Upper lobe of left lung (tissue), 6 donors: Measurements from ENCODE around the gene SPDYE3. TPM values are rescaled to one million over a fixed set of nuclear protein-coding genes. Genes with fewer than 3 reads are reported as not detected.
"Not testable (repeated sequence)": the region's sequence is repeated elsewhere in the genome, so short reads cannot be mapped to it uniquely, and the experiment has no call there.

Experiments used
- ATAC-seq, 2 donors: fragments of 200-7000 bp; cut with Tn5 transposase; one replicate each; pipeline ENCODE4 v1.9.1; 2022; ENCODE audit warnings: mild to moderate bottlenecking in 2 of 2, moderate library complexity in 2 of 2; ENCODE audit not compliant: low FRiP score in 2 of 2
- DNase-seq, 2 donors: peaks; one replicate each; pipeline ENCODE4 v3.0.0-alpha.2; 2019 to 2020
- H3K27ac ChIP-seq, 4 donors: fragments of 200-600 bp; sonication (generic); one replicate each; pipeline ENCODE4 v1.5.1; 2016 to 2019
- H3K27me3 ChIP-seq, 4 donors: fragments of 200-600 bp; sonication (generic); one replicate each; pipeline ENCODE4 v1.5.1; 2017 to 2019
- H3K36me3 ChIP-seq, 4 donors: fragments of 200-600 bp; sonication (generic); one replicate each; pipeline ENCODE4 v1.5.1; 2016 to 2019
- H3K4me1 ChIP-seq, 4 donors: fragments of 200-600 bp; sonication (generic); one replicate each; pipeline ENCODE4 v1.5.1; 2018 to 2019
- H3K4me3 ChIP-seq, 4 donors: fragments of 200-600 bp; sonication (generic); one replicate each; pipeline ENCODE4 v1.5.1; 2017 to 2019; ENCODE audit warnings: mild to moderate bottlenecking in 2 of 4, moderate library complexity in 1 of 4
- H3K9me3 ChIP-seq, 4 donors: fragments of 200-600 bp; sonication (generic); one replicate each; pipeline ENCODE4 v1.5.1; 2018 to 2019
- EP300 ChIP-seq, 4 donors: sonication (generic); formaldehyde crosslinking; IDR thresholded peaks; one replicate each; pipeline ENCODE4 v1.5.1; 2017; ENCODE audit warnings: antibody characterized with exemption in 4 of 4, control low read depth in 2 of 4
- POLR2A ChIP-seq, 4 donors: fragments of 450-650 bp; IDR thresholded peaks; one replicate each; pipeline ENCODE4 v1.5.1; 2016 to 2017; ENCODE audit warnings: antibody characterized with exemption in 4 of 4, mild to moderate bottlenecking in 2 of 4
- POLR2AphosphoS5 ChIP-seq, 2 donors: sonication (generic); formaldehyde crosslinking; IDR thresholded peaks; one replicate each; pipeline ENCODE4 v1.5.1; 2017; ENCODE audit warnings: antibody characterized with exemption in 2 of 2
- WGBS, 2 donors: methylation state at CpG; one replicate each; pipeline ENCODE4 v1.1.5; 2017 to 2018; 5-methylcytosine and 5-hydroxymethylcytosine counted together
- total RNA-seq, 6 donors: library from RNA; depleted of rRNA in 4 of 6; stranded (reverse); fragments of >200 nt in 4 of 6; gene quantifications; one replicate each; pipeline versions ENCODE4 v1.1.0 to v1.2.1, GENCODE V29; 2016 to 2021
- TF ChIP-seq, protein P1 (sequence below), 6 experiments: fragments of 450-650 bp in 4 of 6; fragments of 200-600 bp in 2 of 6; sonication (generic) in 2 of 6; IDR thresholded peaks; one replicate each; pipeline ENCODE4 v1.5.1; 2016 to 2019; ENCODE audit warnings: antibody characterized with exemption in 6 of 6
- donor health status: DM: no; HTN: no; CAD: no; lungs with moderate emphysema.
- donor health status: DM: no; HTN: yes; CAD: no; lungs with severe emphysema.

Gene SPDYE3
- total RNA-seq, 6 donors from 2014 or later = not detected

DNA sequence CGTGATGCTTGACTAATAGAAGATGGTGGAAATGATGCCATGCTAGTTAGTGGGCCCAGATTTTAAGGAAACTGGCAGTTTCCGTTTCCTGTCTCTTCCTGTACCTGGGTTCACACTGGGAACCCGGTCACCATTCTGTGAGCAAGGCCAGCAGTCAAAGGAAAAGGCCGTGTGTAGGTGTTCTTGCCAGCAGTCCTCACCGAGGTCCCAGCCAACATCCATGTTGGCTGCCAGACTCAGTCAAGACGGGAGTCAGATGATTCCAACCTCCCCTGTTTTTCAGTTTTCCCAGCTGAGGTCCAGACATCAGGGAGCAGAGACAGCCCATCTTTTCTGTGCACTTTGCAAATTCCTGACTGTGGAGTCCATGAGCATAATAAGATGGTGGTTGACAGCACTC lies 35.3 kb downstream of the SPDYE3 start:
- TF ChIP-seq EP300 (IDR thresholded peaks at IDR 0.05) = no peak
- TF ChIP-seq POLR2AphosphoS5 (IDR thresholded peaks at IDR 0.05) = no peak
- TF ChIP-seq, protein P1, sequence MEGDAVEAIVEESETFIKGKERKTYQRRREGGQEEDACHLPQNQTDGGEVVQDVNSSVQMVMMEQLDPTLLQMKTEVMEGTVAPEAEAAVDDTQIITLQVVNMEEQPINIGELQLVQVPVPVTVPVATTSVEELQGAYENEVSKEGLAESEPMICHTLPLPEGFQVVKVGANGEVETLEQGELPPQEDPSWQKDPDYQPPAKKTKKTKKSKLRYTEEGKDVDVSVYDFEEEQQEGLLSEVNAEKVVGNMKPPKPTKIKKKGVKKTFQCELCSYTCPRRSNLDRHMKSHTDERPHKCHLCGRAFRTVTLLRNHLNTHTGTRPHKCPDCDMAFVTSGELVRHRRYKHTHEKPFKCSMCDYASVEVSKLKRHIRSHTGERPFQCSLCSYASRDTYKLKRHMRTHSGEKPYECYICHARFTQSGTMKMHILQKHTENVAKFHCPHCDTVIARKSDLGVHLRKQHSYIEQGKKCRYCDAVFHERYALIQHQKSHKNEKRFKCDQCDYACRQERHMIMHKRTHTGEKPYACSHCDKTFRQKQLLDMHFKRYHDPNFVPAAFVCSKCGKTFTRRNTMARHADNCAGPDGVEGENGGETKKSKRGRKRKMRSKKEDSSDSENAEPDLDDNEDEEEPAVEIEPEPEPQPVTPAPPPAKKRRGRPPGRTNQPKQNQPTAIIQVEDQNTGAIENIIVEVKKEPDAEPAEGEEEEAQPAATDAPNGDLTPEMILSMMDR (IDR thresholded peaks at IDR 0.05) = no peak
- TF ChIP-seq POLR2A (IDR thresholded peaks at IDR 0.05) = no peak
- H3K4me1 ChIP-seq = peaks cover under 1 to 10% (median 4%) of the 10 kb centered on the region in 4 donors
- WGBS, 2 donors = 75 to 85% methylated on average over 6 of the region's 6 CpGs
- no peak overlapping the region for H3K4me3 ChIP-seq
- peaks cover 17 to 69% (median 31%) of the 10 kb centered on the region in 4 donors for H3K36me3 ChIP-seq
- ATAC-seq = no peak
- no peak for DNase-seq
- H3K27me3 ChIP-seq = no peaks in the 10 kb centered on the region
- H3K27ac ChIP-seq = no peak overlapping the region
- no peaks in the 10 kb centered on the region for H3K9me3 ChIP-seq

DNA sequence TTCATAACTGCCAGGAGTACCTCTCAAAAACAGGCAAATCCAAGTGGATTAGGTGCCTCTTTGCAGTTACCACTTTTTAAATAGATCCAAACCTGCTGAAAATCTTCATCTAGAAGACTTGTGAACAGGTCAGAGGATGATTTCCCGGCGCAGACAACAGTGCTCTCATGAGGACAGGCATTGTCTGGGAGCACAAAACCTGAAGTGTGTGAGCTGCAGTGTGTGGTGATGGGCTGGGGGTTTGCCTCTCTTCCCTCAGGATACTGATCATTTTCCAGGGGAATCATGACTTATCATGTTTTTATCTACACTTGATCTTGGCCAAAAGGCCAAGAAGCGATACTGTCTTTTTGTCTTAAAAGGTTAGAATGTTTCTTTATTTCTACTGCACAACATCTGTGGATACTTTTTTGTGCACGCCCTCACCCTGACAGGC lies 36.6 kb downstream of the SPDYE3 start:
- Histone ChIP-seq H3K4me1 (peaks cover 0 to 10% (median 4%) of the 10 kb centered on the region in 4 donors), H3K36me3 (peaks cover 21 to 71% (median 42%) of the 10 kb centered on the region in 4 donors), H3K27ac (peak overlapping the region in 1 of 4 donors; percentile 65)
- not testable (repeated sequence) for H3K9me3 ChIP-seq, ATAC-seq, H3K27me3 ChIP-seq, DNase-seq, H3K4me3 ChIP-seq
- 77 to 87% methylated on average over 3 to 4 of the region's 4 CpGs for WGBS, 2 donors

DNA sequence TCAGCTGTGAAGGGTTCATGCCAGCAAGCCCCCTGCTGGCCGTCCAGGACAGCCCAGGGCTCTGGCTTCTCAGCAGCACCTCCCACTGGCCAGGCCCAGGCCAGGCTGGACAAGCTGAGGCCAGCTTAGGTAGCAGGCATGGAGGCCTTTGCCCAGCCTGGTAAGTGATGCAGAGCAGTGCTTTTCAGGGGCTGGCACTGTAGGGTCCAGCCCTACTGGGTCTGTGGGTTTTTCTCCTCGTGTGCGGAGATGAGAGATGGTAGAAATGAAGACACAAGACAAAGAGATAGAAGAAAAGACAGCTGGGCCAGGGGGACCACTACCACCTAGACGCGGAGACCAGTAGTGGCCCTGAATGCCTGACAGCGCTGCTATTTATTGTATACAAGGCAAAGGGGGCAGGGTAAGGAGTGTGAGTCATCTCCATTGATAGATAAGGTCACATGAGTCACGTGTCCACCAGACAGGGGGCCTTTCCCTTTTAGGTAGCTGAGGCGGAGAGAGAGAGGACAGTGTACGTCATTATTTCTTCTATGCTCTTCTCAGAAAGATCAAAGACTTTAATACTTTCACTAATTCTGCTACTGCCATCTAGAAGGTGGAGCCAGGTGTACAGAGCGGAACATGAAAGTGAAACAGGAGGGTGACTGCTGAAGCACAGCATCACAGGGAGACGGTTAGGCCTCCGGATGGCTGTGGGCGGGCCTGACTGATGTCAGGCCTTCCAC lies 37.2 kb downstream of the SPDYE3 start:
- H3K27ac ChIP-seq = peak overlapping the region in 3 of 4 donors; percentile 49 to 73 (median 65)
- peak; percentile 94 for ATAC-seq
- H3K9me3 ChIP-seq, DNase-seq, H3K4me3 ChIP-seq, H3K27me3 ChIP-seq: not testable (repeated sequence)
- H3K36me3 ChIP-seq = peaks cover 21 to 72% (median 46%) of the 10 kb centered on the region in 4 donors
- H3K4me1 ChIP-seq = peaks cover 0 to 10% (median 4%) of the 10 kb centered on the region in 4 donors
- TF ChIP-seq, protein P1 (IDR thresholded peaks at IDR 0.05) = peak in 4 of 6 experiments; percentile 14 to 42 (median 36)
- TF ChIP-seq POLR2AphosphoS5 (IDR thresholded peaks at IDR 0.05) = peak in 1 of 2 donors; percentile 12
- WGBS, 2 donors = 70 to 75% methylated on average over 9 of the region's 13 CpGs

DNA sequence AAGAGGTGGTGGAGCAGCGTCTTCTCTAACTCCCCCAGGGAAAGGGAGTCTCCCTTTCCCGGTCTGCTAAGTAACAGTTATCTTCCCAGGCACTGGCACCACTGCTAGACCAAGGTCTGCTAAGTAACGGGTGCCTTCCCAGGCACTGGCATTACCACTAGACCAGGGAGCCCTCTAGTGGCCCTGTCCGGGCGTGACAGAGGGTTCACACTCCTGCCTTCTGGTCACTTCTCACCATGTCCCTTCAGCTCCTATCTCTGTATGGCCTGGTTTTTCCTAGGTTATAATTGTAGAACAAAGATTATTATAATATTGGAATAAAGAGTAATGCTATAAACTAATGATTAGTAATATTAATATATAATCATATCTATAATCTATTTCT lies 37.8 kb downstream of the SPDYE3 start:
- H3K9me3 ChIP-seq, H3K27ac ChIP-seq: not testable (repeated sequence)
- peak; percentile 67 to 71 for ATAC-seq

DNA sequence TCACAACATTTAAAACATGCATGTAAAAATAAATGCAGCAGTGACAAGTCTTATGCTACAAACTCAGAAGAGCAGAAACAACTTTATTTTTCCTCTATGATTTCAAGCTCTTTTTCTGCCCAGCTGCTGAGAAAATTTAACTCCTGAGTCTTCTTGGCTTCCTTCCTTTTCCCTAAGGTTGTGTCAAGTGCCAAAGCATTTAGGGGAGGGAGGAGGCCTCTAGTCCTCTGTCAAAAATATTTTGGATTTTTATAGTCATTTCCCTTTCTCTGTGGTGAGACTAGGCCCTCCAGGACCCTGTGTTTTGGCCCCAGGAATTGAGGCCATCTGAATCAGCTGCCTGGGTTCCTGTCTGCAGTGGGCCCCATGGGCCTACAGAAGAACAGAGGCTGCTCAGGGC lies 39.4 kb downstream of the SPDYE3 start:
- Histone ChIP-seq H3K4me3 (no peak overlapping the region), H3K27me3 (no peaks in the 10 kb centered on the region), H3K9me3 (no peaks in the 10 kb centered on the region), H3K4me1 (peaks cover 0 to 10% (median 4%) of the 10 kb centered on the region in 4 donors), H3K36me3 (peaks cover 23 to 83% (median 54%) of the 10 kb centered on the region in 4 donors), H3K27ac (no peak overlapping the region)
- DNase-seq = no peak
- no peak for ATAC-seq
- TF ChIP-seq, protein P1 (IDR thresholded peaks at IDR 0.05) = no peak
- TF ChIP-seq POLR2AphosphoS5 (IDR thresholded peaks at IDR 0.05) (no peak), EP300 (IDR thresholded peaks at IDR 0.05) (no peak), POLR2A (IDR thresholded peaks at IDR 0.05) (no peak)

More for the DNA sequence above, 37.8 kb downstream of the SPDYE3 start:
- TF ChIP-seq, protein P1 (IDR thresholded peaks at IDR 0.05) = peak in 4 of 6 experiments; percentile 15 to 59 (median 38)
- peak in 1 of 2 donors; percentile 85 for DNase-seq
- WGBS, 2 donors = 0% methylated on average over 2 to 3 of the region's 5 CpGs
- H3K27me3 ChIP-seq, H3K4me3 ChIP-seq: not testable (repeated sequence)
- Histone ChIP-seq H3K36me3 (peaks cover 22 to 78% (median 50%) of the 10 kb centered on the region in 4 donors), H3K4me1 (peaks cover 0 to 10% (median 4%) of the 10 kb centered on the region in 4 donors)
